ENCODE results near the gene CORO6.

DNA sequence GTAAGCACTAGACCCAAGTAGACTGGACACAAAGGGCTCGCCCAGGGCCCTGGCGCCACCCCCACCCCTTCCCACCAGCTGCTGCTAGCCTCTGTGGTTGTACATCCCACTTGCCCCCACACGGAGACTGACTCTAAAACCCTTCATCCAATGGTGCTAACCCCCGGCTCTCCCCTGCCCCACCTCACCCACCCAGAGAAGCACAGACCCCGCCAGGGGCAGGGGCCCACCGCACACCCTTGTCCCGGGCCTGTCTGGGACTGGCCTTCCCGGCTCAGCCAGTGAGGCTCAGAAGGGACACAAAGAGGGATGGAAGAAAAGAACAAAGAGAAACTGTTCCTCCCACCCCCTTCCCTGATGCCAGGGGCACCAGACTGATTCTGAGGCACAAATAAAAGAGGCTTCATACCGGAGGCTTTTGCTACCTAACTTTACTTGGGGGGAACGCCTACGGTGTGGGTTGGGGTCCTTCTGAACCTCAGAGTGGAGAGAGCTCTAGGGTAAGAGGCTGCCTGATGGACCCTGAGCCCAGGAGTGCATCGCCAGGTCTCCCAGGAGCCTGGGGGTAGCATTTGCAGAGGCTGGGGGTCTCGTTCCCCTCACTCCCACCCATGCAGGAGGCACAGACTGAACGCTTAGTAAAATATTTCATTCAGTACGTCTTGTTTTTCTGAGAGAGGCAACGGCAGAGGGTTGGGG, 8.2 kb downstream of the CORO6 start:
- TF ChIP-seq, protein P1, sequence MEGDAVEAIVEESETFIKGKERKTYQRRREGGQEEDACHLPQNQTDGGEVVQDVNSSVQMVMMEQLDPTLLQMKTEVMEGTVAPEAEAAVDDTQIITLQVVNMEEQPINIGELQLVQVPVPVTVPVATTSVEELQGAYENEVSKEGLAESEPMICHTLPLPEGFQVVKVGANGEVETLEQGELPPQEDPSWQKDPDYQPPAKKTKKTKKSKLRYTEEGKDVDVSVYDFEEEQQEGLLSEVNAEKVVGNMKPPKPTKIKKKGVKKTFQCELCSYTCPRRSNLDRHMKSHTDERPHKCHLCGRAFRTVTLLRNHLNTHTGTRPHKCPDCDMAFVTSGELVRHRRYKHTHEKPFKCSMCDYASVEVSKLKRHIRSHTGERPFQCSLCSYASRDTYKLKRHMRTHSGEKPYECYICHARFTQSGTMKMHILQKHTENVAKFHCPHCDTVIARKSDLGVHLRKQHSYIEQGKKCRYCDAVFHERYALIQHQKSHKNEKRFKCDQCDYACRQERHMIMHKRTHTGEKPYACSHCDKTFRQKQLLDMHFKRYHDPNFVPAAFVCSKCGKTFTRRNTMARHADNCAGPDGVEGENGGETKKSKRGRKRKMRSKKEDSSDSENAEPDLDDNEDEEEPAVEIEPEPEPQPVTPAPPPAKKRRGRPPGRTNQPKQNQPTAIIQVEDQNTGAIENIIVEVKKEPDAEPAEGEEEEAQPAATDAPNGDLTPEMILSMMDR (optimal IDR thresholded peaks at IDR 0.05 in 1 of 3, IDR thresholded peaks at IDR 0.05 in 1 of 3, conservative IDR thresholded peaks at IDR 0.05 in 1 of 3; ENCODE audit: extremely low read depth in 1 of 3, insufficient read depth in 2 of 3, low read length in 3 of 3): no peak
- no peak for TF ChIP-seq EZH2 (IDR thresholded peaks at IDR 0.05; ENCODE audit: low read length)

Measured in keratinocyte (primary cell).